KOPT-K1 (cell line): ENCODE measurements around the gene PCNA.

Experiments used
- H3K27ac ChIP-seq: fragments of 200-600 bp; sonication (generic); 2 replicates; pipeline ENCODE4 v1.5.1; 2016; ENCODE audit warnings: antibody characterized with exemption, mild to moderate bottlenecking, low read depth, low read length; ENCODE audit not compliant: poor library complexity, severe bottlenecking
- H3K36me3 ChIP-seq: fragments of 200-600 bp; sonication (generic); 2 replicates; pipeline ENCODE4 v1.5.1; 2017; ENCODE audit warnings: antibody characterized with exemption, mild to moderate bottlenecking, low read length, moderate library complexity; ENCODE audit not compliant: insufficient read depth
- H3K9me3 ChIP-seq: fragments of 200-600 bp; sonication (generic); 2 replicates; pipeline ENCODE4 v1.5.1; 2017; ENCODE audit warnings: antibody characterized with exemption, low read length, mild to moderate bottlenecking; ENCODE audit not compliant: insufficient read depth, poor library complexity, severe bottlenecking

The PCNA gene

DNA sequence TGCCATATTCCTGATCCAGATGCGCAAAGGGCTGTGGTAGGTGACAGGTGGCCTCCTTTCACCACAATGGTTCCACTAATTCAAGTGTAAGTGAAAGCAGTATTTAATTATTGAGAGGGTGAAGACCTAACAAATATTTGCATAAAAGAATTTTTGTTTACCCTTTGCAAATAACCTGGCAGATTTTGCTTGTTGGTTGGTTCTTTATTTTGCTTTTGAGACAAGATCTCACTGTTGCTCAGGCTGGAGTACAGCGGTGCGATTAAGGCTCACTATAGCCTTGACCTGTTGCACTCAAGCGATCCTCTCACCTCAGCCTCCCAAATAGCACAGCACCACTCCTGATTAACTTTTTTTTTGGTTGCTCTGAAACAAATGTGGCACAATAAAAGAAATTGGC is 49.2 kb downstream of the PCNA start:
- H3K9me3 ChIP-seq = no peaks in the 10 kb centered on the region
- H3K27ac ChIP-seq = no peak overlapping the region

DNA sequence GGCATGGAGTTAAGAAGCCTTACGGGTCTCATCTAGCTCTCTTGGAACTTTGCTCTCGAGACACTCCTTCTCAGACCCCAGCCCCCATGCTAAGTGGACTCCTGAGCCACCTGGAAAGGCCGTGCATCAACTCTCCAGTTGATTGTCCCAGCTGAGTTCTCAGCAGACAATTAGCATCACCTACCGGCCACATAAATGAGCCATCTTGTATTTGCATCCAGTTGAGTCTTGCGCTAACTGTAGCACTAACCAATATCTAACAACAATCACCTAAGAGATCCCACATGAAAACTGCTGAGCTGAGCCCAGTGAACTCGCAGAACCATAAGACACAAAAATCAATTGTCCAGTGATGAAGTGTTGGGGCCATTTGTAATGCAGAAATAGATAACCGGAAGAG is 49.7 kb downstream of the PCNA start:
- H3K27ac ChIP-seq = no peak overlapping the region
- no peaks in the 10 kb centered on the region for H3K9me3 ChIP-seq
- H3K36me3 ChIP-seq = no peaks in the 10 kb centered on the region

More for the DNA sequence above, 49.2 kb downstream of the PCNA start:
- no peaks in the 10 kb centered on the region for H3K36me3 ChIP-seq

DNA sequence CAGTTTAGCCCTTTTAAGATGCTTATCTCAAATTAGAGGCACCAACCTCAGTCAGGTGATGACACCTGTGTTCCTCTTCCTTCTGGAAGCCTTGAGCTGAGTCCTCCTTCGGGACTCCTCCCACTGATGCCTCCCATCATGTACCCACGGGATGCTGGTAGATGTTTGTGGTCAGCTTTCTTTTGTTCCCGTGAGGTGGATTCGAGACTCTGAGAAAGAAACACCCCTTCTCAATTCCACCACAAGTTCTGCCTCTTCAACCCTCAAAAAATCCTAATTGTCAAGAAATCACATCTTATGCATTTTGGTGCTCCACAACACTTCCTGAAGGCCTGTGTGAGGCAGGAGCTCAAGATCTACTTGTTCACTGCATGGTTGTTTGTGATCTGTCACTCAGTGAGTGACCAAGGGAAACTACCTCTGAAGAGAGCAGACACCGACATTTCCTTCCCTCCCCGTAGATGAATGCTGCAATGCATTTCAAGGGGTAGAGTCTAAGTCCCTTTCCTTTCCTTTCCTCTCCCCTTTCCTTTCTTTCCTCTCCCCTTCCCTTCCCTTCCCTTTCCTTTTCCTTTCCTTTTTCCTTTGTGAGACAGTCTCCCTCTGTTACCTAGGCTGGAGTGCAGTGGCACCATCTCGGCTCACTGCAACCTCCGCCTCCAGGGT is 50.5 kb downstream of the PCNA start:
- H3K9me3 ChIP-seq = no peaks in the 10 kb centered on the region
- H3K27ac ChIP-seq = no peak overlapping the region
- H3K36me3 ChIP-seq = no peaks in the 10 kb centered on the region

DNA sequence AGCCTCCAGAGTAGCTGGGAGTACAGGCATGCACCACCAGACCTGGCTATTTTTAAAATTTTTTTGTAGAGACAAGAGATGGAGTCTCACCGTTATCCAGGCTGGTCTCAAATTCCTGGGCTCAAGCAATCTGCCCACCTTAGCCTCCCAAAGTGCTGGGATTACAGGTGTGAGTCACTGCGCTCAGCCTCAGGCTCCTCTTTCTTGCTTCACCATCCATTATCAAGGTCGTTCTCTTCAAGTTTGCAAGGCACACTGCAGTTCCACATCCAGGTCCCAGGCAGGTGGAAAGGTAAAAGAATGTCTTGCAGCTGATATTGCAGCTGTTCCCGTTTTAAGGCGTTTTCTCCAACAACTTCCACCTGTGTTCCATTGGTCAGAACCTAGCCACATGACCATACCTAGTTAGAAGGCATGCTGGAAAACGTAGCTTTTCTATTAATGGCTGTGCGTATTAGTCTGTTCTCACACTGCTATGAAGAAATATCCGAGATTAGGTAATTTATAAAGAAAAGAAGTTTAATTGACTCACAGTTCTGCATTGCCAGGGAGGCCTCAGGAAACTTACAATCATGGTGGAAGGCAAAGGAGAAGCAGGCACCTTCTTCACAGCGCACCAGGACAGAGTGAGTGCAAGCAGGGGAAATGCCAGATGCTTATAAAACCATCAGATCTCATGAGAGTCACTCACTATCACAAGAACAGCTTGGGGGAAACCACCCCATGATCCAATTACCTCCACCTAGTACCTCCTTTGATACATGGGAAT is 51.7 kb downstream of the PCNA start:
- Histone ChIP-seq H3K27ac (no peak overlapping the region), H3K36me3 (no peaks in the 10 kb centered on the region), H3K9me3 (no peaks in the 10 kb centered on the region)

DNA sequence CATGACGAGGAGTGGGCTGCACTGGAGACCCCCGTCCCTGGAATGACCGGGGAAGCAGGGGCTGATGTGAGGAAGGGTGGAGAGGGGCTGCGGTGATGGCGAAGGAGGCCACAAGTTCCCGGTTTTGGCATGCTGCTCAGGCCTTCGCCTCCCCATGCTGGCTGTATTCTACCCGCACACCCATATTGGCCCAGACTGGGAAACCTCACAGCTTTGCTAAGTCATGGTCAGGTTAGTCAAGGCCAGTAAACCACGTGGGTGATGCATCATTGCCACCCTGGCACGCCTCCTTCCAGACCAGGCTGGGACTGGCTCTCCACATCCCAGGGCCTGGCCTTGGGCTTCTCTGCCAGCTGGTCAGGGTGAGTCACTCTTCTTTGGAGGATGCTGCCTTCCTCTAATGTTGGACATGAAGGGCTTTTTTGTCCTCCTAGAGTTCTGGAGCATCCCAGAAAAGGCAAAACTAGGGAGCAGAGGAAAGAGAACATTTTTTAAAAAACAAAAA is 53.8 kb downstream of the PCNA start:
- H3K9me3 ChIP-seq = no peaks in the 10 kb centered on the region

DNA sequence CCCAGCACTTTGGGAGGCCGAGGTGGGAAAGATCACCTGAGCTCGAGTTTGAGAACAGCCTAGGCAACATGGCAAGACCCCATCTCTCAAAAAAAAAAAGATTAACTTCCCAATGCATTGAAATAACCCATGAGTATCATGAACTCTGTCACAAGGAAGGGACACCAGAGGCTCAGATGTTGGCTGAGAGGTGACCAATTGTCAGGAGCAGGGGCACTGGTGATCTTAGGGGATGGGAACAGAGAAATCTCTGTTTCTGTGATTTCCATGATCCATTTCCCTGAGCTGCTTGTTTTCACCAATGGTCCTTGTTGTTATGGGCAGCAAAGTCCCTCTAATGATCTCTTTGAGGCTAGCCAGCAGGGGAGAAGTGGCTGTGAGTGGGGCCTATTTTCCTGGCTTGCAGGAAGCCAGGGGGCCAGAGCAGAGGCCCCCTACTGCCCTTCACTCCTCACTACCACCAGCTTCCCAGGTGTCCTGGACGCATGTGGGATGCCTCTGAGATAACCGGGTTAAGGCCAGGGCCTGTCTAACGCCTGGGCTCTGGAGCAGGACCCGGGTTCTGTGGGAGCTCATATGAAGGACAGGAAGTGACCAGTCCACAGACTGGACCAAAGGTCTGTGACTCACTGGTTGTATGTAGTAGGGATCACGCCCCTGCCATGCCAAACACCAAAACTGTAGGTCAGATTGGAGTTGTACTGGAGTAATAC is 54.4 kb downstream of the PCNA start:
- no peaks in the 10 kb centered on the region for H3K9me3 ChIP-seq
- H3K36me3 ChIP-seq = no peaks in the 10 kb centered on the region
- H3K27ac ChIP-seq = no peak overlapping the region

More for the DNA sequence above, 53.8 kb downstream of the PCNA start:
- Histone ChIP-seq H3K27ac (no peak overlapping the region), H3K36me3 (no peaks in the 10 kb centered on the region)
